Activated naive CD4-positive, alpha-beta T cell treated with anti-CD3 and anti-CD28 coated beads, Interleukin-2, amount 50 U/mL, for 72 hours (primary cell): ENCODE results near the gene CPNE7. TPM values are rescaled to one million over a fixed set of nuclear protein-coding genes. Genes with fewer than 3 reads are reported as not detected.

Experiments used
- ATAC-seq, 2 donors: fragments of 150-1000 bp; cut with Tn5 transposase; 2 replicates each; pipeline ENCODE4 v1.10.0; 2021; ENCODE audit warnings: mild to moderate bottlenecking in 2 of 2, moderate library complexity in 2 of 2
- DNase-seq, 2 donors: peaks; one replicate each; pipeline ENCODE4 v3.0.0; 2021 to 2022; ENCODE audit warnings: low spot score in 2 of 2
- H3K27ac Mint-ChIP-seq, 2 donors: one replicate each; pipeline ENCODE4 v1.8.0; 2022; ENCODE audit warnings: mild to moderate bottlenecking in 2 of 2, mixed read lengths in 2 of 2
- H3K36me3 Mint-ChIP-seq, 2 donors: one replicate each; pipeline ENCODE4 v1.8.0; 2022; ENCODE audit warnings: mixed read lengths in 2 of 2
- H3K9me3 Mint-ChIP-seq, 2 donors: one replicate each; pipeline ENCODE4 v1.8.0; 2022; ENCODE audit warnings: mixed read lengths in 2 of 2
- total RNA-seq, 2 donors: library from RNA; stranded (reverse); gene quantifications; one replicate each; pipeline ENCODE4 v1.2.3, GENCODE V29; 2022

The CPNE7 gene
- total RNA-seq, 2 donors from 2014 or later, result 2.8 to 28.2 TPM

DNA sequence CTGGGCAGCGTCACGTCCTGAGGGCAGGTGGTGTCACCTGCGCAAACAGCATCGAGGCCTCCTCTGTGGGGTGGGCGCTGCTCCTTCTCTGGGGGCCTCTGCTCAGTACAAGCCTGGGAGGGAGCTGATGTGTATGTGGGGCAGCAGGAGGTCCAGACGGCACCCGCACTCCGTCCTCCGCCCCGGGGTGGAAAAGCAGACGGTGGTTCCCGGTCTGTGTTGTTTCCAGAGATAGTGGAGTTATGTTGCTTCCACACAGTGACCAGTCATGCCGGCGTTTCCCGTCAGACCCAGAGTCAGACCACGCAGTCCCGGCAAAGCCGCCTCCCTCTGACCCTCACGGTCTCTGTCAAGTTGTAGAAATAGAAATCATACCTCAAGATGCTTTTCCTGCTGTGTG lies 28.8 kb upstream of the CPNE7 start:
- no peak overlapping the region for H3K27ac Mint-ChIP-seq
- DNase-seq, result no peak

DNA sequence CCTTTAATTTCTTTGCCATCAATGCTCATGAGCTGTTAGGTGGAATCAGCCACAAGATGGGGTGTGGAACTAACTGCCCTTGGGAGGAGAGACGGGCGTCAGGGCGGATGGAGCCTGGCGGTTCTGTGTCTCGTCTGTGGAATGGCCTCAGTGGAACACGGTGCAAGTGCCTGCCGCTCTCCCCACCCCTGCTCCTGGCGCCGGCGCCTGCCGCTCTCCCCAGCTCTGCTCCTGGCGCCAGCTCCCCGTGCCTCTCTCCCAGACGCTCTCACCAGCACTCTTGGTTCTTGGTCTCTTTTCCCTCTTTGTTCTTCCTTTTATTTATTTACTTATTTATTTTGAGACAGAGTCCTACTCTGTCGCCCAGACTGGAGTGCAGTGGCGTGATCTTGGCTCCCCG lies 28.3 kb upstream of the CPNE7 start:
- DNase-seq (no peak), ATAC-seq (no peak)
- H3K36me3 Mint-ChIP-seq, result peaks cover 13 to 16% of the 10 kb centered on the region in 2 donors
- peak overlapping the region in 1 of 2 donors; percentile 34 for H3K27ac Mint-ChIP-seq
- no peaks in the 10 kb centered on the region for H3K9me3 Mint-ChIP-seq

More for the DNA sequence above, 28.8 kb upstream of the CPNE7 start:
- no peak for ATAC-seq
- Mint-ChIP-seq H3K36me3 (peaks cover 13 to 16% of the 10 kb centered on the region in 2 donors), H3K9me3 (no peaks in the 10 kb centered on the region)

DNA sequence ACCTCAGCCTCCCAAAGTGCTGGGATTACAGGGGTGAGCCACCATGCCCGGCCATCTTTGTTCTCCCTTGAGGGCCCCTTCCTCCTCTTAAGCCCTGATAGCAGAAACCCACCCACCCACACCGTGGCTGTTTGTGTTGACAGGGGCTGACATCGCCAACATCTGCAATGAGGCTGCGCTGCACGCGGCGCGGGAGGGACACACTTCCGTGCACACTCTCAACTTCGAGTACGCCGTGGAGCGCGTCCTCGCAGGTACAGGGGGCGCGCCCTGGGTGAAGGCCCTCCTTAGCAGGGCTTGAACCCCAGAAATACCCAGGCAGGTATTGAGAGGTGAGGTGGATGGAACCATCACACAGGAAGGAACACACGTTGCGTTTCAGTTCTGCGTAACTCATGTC lies 27.7 kb upstream of the CPNE7 start:
- H3K36me3 Mint-ChIP-seq, result peaks cover 13 to 16% of the 10 kb centered on the region in 2 donors
- H3K27ac Mint-ChIP-seq, result peak overlapping the region; percentile 34 to 87
- no peaks in the 10 kb centered on the region for H3K9me3 Mint-ChIP-seq
- DNase-seq, result no peak
- no peak for ATAC-seq

DNA sequence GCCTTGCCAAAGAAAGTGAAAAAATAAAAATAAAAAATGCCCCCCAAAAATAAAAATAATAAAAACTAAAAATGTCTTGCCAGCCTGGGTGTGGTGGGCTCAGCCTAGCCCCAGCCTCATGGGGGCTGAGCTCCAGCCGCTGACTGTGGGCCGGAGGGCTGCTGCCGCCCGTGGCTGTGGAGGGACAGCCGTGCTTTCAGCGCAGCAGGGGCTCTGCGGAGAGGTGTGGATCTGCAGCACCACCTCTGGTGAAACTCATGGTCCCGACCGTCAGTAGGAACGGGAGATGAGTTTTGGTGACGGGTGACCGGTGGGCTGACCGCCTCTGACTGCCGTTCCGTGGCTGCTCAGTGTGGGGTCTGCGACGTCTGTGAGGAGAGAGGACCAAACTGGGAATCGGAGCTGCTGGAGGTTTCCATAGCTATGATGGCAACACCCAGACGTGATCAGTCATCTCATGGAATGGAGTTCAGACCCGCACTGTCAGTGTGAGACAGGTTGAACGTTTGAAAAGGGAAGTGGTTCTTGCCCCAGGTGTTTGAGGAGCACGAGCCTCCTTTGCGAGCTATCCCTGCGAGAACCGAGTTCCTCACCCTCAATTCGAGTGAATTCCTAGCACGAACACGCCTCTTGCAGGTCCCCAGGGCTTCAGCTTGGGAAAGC lies 27.1 kb upstream of the CPNE7 start:
- peak; percentile 19 to 49 for ATAC-seq
- H3K27ac Mint-ChIP-seq, result peak overlapping the region; percentile 87 to 93
- H3K9me3 Mint-ChIP-seq, result no peaks in the 10 kb centered on the region
- peaks cover 13 to 16% of the 10 kb centered on the region in 2 donors for H3K36me3 Mint-ChIP-seq
- DNase-seq, result no peak

DNA sequence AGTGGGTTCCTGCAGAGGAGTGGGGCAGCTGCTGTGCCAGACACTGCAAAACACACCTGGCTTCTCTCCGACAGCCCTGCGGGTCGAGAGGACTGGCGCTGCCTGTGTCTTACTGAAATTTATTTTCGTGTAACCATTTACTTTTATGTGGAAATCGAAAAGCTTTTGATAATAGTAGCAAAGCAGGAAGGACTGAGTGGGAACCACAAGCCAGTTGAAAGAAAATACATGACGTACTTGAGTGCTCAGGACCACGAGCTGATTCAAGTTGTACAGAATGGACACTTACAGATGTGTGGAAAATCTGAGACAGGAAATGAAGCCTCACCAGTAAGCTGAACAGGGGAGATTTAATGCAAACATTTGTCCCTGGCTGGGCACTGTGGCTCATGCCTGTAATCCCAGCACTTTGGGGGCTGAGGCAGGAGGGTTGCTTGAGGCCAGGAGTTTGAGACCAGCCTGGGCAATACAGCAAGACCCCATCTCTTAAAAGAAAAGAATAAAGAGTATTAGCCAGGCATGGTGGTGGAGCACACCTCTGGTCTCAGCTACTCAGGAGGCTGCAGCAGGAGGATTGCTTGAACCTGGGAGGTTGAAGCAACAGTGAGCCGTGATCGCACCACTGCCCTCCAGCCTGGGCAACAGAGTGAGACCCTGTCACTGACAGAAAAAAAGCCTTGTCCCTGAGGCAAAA lies 26.4 kb upstream of the CPNE7 start:
- no peak for DNase-seq
- peak overlapping the region; percentile 87 to 93 for H3K27ac Mint-ChIP-seq
- H3K36me3 Mint-ChIP-seq, result peaks cover 13 to 16% of the 10 kb centered on the region in 2 donors

DNA sequence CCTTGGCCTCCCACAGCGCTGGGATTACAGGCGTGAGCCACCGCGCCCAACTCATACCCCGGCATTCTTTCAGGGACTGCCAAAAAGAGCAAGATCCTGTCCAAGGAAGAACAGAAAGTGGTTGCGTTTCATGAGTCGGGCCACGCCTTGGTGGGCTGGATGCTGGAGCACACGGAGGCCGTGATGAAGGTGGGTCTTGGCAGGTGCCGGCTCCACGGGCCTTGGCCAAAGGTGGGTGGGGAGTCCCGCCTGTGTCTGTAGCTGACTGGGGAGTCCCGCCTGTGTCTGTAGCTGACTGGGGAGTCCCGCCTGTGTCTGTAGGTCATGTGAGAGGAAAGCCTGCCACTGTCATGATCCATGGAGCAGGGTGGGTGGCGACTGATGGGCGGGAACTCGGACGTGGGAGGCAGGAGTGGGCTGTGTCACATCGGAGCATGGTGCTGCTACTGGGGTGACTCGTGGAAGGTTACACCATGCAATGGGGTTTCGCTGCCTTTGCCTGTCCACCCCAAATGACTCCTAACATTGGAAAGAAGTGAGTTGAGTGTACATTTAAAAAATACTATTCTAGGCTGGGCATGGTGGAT lies 25.0 kb upstream of the CPNE7 start:
- Mint-ChIP-seq H3K9me3 (no peaks in the 10 kb centered on the region), H3K36me3 (peaks cover 13 to 16% of the 10 kb centered on the region in 2 donors), H3K27ac (peak overlapping the region in 1 of 2 donors; percentile 87)
- ATAC-seq, result no peak
- no peak for DNase-seq

More for the DNA sequence above, 26.4 kb upstream of the CPNE7 start:
- H3K9me3 Mint-ChIP-seq, result no peaks in the 10 kb centered on the region
- peak; percentile 87 to 93 for ATAC-seq

DNA sequence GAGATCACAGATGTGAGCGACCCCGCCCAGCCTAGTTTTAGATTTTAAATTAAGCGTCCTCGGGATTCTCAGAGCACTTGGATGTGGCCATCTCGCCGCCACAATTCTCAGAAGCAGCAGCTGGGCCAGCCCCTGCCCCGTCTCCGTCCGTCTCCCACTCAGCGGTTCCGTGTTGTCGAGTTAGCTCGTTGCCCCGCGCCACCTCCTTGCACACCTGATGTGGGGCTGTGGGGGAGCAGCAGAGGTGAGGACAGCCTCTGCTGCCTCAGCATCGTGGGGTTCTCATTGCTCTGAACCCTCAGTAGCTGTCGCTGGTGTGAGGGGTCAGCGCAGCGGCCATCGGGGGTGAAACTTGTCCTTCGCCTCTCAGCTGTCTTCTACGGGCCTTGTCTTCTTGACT lies 23.2 kb upstream of the CPNE7 start:
- H3K9me3 Mint-ChIP-seq, result no peaks in the 10 kb centered on the region
- peaks cover 13 to 16% of the 10 kb centered on the region in 2 donors for H3K36me3 Mint-ChIP-seq
- H3K27ac Mint-ChIP-seq, result peak overlapping the region in 1 of 2 donors; percentile 44
- ATAC-seq, result no peak
- DNase-seq, result no peak

DNA sequence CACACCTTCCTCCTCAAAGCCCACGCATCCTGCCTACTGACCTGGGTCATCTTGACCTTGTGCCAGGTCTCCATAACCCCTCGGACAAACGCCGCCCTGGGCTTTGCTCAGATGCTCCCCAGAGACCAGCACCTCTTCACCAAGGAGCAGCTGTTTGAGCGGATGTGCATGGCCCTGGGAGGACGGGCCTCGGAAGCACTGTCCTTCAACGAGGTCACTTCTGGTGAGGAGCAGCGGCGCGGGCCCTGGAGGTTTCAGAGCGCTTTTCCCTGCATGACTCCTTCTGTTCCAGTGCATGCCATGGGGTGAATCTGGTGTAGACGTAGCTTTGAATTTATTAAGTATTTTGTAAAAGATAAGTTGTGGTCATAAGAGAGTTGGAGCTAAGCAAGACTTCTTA lies 22.6 kb upstream of the CPNE7 start:
- ATAC-seq (no peak), DNase-seq (no peak)
- H3K36me3 Mint-ChIP-seq, result peaks cover 12 to 16% of the 10 kb centered on the region in 2 donors
- peak overlapping the region in 1 of 2 donors; percentile 44 for H3K27ac Mint-ChIP-seq
- H3K9me3 Mint-ChIP-seq, result no peaks in the 10 kb centered on the region

DNA sequence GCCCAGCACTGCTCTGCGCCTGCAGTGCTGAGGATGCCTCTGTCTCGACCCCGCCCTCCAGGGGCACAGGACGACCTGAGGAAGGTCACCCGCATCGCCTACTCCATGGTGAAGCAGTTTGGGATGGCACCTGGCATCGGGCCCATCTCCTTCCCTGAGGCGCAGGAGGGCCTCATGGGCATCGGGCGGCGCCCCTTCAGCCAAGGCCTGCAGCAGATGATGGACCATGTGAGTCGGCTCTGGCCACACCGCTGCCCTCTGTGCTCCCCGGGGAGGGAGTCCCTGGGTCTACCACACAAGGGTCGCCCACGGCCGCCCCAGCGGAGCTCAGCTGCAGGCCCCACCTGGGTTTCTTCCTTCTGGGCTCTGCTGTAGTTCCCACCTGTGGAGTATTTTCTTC lies 21.8 kb upstream of the CPNE7 start:
- Mint-ChIP-seq H3K9me3 (no peaks in the 10 kb centered on the region), H3K27ac (peak overlapping the region in 1 of 2 donors; percentile 36), H3K36me3 (peaks cover 6 to 16% of the 10 kb centered on the region in 2 donors)
- ATAC-seq, result no peak
- no peak for DNase-seq

DNA sequence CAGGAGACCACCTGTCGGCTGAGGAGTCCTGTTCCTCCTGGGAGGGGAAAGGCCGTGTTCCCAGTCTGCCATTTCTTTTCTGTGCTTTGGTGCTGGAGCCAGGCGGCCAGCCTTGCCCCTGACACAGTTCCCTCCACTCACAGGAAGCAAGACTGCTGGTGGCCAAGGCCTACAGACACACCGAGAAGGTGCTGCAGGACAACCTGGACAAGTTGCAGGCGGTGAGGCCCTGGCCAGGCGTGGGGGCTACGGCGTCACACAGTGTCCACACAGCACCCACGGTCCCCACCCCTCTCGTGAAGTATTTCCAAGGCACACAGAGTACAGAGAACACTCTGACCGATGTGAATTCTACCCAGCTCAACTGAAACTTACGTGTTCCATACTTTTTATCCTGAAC lies 21.2 kb upstream of the CPNE7 start:
- no peak for DNase-seq
- H3K27ac Mint-ChIP-seq, result no peak overlapping the region
- H3K36me3 Mint-ChIP-seq, result peaks cover 6 to 12% of the 10 kb centered on the region in 2 donors
- H3K9me3 Mint-ChIP-seq, result no peaks in the 10 kb centered on the region
- no peak for ATAC-seq

DNA sequence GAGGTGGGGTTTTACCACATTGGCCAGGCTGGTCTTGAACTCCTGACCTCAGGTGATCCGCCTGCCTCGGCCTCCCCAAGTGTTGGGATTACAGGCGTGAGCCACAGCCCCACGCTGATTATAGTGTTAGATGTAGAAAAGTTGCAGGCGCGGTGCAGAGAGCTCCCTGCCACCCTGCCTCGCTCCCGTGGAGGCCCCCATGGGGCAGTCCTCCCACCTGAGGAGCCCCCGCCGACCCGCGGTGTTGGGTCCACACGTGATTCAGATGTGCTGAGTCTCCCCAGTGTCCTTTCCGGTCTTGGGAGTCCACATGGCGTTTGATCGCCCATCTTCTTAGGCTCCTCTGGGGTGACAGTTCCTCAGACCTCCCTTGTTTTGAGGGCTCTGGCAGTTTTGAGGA lies 20.3 kb upstream of the CPNE7 start:
- no peak for ATAC-seq
- Mint-ChIP-seq H3K9me3 (no peaks in the 10 kb centered on the region), H3K36me3 (peaks cover 9 to 15% of the 10 kb centered on the region in 2 donors), H3K27ac (no peak overlapping the region)
- DNase-seq, result no peak

DNA sequence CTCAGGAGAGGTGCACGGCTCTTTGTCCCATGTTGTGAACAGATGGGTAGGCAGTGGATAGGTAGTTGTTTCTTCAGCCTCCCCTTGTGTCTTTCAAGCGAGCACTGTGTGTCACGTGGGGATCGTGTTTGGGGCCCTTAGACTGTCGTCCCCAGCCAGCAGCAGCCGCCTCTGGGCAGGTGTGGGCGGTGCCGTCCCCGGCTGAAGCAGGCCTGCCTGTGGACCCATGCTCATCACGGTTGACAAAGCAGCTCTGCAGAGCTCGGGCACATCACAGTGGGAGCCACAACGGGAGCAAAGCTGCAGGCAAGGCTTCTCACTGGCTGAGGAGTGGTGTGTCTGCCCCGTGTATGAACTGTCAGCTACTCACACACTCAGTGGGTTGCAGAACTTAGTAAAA lies 19.8 kb upstream of the CPNE7 start:
- DNase-seq (no peak), ATAC-seq (no peak)
- no peak overlapping the region for H3K27ac Mint-ChIP-seq
- peaks cover 6 to 13% of the 10 kb centered on the region in 2 donors for H3K36me3 Mint-ChIP-seq
- H3K9me3 Mint-ChIP-seq, result no peaks in the 10 kb centered on the region

DNA sequence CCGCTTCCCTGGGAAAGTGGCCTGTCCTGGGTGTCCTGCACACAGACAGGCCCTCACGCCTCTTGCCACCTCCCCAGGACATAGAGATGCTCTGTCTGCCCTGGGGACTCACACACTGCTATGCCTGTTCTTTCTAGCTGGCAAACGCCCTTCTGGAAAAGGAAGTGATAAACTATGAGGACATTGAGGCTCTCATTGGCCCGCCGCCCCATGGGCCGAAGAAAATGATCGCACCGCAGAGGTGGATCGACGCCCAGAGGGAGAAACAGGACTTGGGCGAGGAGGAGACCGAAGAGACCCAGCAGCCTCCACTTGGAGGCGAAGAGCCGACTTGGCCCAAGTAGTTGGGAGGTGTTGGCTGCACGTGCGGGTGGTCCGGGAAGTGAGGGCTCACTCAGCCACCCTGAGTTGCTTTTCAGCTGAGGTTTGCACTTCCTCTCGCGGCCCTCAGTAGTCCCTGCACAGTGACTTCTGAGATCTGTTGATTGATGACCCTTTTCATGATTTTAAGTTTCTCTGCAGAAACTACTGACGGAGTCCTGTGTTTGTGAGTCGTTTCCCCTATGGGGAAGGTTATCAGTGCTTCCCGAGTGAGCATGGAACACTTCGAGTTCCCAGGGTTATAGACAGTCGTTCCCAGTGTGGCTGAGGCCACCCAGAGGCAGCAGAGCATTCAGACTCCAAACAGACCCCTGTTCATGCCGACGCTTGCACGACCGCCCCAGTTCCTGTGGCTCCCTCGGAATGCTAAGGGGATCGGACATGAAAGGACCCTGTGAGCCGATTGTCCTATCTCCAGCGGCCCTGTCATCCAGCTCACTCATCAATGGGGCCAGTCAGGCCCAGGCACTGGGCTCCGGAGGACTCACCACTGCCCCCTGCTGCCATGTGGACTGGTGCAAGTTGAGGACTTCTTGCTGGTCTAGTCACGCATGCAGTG lies 18.5 kb upstream of the CPNE7 start:
- Mint-ChIP-seq H3K36me3 (peaks cover 15 to 16% of the 10 kb centered on the region in 2 donors), H3K9me3 (no peaks in the 10 kb centered on the region), H3K27ac (peak overlapping the region in 1 of 2 donors; percentile 74)
- peak; percentile 77 to 93 for DNase-seq
- peak; percentile 41 to 59 for ATAC-seq

DNA sequence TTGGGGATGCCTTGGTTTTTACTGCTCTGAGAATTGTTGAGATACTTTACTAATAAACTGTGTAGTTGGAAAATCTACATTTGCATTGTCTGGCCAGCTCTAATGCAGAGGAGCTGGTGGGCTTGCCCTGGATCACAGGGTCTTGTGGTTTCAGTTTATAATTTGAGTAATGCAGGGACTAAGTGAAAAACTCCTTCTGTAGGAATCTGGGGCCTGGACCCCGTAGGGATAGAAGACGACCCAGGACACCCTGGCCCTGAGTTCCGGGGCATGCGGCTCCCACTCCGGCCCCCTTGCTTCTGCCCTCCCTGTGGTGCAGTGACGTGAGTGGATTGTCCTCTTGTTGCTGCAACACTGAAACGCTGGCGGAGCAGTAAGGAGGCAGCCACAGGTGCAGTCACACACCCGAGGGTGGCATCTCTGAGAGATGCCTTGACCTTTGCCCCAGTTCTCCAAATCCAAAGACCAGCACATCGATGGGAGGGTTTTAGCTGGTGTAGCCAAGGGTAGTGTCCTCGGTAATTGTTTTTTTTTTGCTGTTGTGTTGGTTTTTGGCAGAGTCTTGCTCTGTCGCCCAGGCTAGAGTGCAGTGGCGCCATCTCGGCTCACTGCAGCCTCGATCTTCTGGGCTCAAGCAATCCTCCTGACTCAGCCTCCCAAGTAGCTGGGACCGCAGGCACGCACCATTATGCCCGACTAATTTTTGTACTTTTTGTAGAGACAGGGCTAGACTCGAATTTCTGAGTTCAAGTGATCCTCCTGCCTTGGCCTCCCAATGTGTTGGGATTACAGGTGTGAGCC lies 17.7 kb upstream of the CPNE7 start:
- H3K36me3 Mint-ChIP-seq, result peaks cover 24 to 25% of the 10 kb centered on the region in 2 donors
- H3K9me3 Mint-ChIP-seq, result no peaks in the 10 kb centered on the region
- DNase-seq (no peak), ATAC-seq (no peak)
- H3K27ac Mint-ChIP-seq, result peak overlapping the region in 1 of 2 donors; percentile 12

DNA sequence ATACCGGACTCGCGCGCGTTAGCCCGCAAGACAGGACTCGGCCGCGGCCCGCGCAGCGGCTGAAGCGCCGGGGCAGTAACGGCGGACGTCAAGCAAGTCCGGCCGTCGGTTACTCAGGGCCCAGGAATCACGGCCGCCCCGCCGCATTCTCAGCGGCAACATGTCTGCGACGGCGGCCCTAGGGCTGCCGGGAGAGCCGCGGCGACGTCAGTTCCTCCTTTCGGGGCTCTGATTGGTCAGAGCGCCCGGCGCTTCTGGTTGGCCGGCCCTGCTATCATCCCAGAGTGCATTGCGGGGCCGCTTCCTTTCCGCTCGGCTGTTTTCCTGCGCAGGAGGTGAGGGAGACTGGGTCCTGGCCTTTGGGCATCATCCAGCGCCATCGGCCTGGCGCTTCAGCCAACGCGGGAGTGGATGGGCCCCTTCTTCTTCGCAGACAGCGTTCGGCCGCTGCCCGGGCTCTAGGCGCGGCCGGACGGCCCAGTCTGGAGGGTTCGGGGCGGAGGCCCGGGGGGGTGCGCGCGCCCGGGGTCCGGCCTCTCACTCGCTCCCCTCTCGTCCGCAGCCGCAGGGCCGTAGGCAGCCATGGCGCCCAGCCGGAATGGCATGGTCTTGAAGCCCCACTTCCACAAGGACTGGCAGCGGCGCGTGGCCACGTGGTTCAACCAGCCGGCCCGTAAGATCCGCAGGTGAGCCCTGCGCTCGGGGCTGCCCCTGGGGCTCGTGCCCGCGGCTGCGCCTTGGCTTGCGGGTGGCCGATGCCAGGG lies 15.0 kb upstream of the CPNE7 start, which contains the start of gene RPL13:
RPL13 (plus strand) TSS at position 305 of the 764 bp plus-strand sequence; CDS start at position 583, 278 bp downstream.
- Mint-ChIP-seq H3K36me3 (peaks cover 34 to 35% of the 10 kb centered on the region in 2 donors), H3K9me3 (no peaks in the 10 kb centered on the region), H3K27ac (peak within 1 kb of the TSS; percentile 99)
- DNase-seq, result peak; percentile 91 to 93
- peak; percentile 91 to 93 for ATAC-seq
